NCI-H446 (cell line): ENCODE results near the gene CACNA1A.
A peak's percentile ranks its signal among the peaks of the same experiment; 100 is the strongest.

Experiments used
- DNase-seq, 2 experiments: peaks; one replicate each; lab custom pipeline; 2025; lab: John Stamatoyannopoulos, UW

Gene CACNA1A

GRCh38 chr19:13314761-13315160, 191.5 kb downstream of the CACNA1A start:
- no peak for DNase-seq

- DNase-seq = no peak
Measured at GRCh38 chr19:13313875-13314274, 192.4 kb downstream of the CACNA1A start.

- DNase-seq = no peak
Measured at GRCh38 chr19:13309864-13310263, 196.4 kb downstream of the CACNA1A start.

GRCh38 chr19:13303381-13304129, 202.7 kb downstream of the CACNA1A start:
- no peak for DNase-seq

- peak; percentile 66 to 87 for DNase-seq
Measured at GRCh38 chr19:13302526-13303270, 203.6 kb downstream of the CACNA1A start.

- DNase-seq = peak; percentile 17 to 63
Measured at GRCh38 chr19:13301627-13302334, 204.5 kb downstream of the CACNA1A start.

- no peak for DNase-seq
Measured at GRCh38 chr19:13300421-13301030, 205.8 kb downstream of the CACNA1A start.

- no peak for DNase-seq
Measured at GRCh38 chr19:13299838-13300237, 206.4 kb downstream of the CACNA1A start.

GRCh38 chr19:13298565-13299481, 207.5 kb downstream of the CACNA1A start:
- no peak for DNase-seq

GRCh38 chr19:13297023-13297422, 209.3 kb downstream of the CACNA1A start:
- DNase-seq = no peak

GRCh38 chr19:13294812-13295567, 211.3 kb downstream of the CACNA1A start:
- no peak for DNase-seq

GRCh38 chr19:13291913-13292312, 214.4 kb downstream of the CACNA1A start:
- DNase-seq = no peak

GRCh38 chr19:13290741-13291140, 215.5 kb downstream of the CACNA1A start:
- no peak for DNase-seq

GRCh38 chr19:13289295-13289694, 217.0 kb downstream of the CACNA1A start:
- no peak for DNase-seq

- no peak for DNase-seq
Measured at GRCh38 chr19:13286195-13286985, 219.9 kb downstream of the CACNA1A start.

- DNase-seq = no peak
Measured at GRCh38 chr19:13284929-13285928, 221.1 kb downstream of the CACNA1A start.

GRCh38 chr19:13283871-13284270, 222.4 kb downstream of the CACNA1A start:
- DNase-seq = no peak

GRCh38 chr19:13282486-13283065, 223.7 kb downstream of the CACNA1A start:
- DNase-seq = no peak
